Ishikawa (cell line): ENCODE data around the gene GBX1.

ENCODE experiments used
- CEBPB ChIP-seq: IDR thresholded peaks from 2 replicates; pipeline ENCODE4 v1.6.1; 2012
- CREB1 ChIP-seq: IDR thresholded peaks from 2 replicates; pipeline ENCODE4 v1.6.1; 2012; ENCODE audit warnings: low read depth
- EP300 ChIP-seq: IDR thresholded peaks from 2 replicates; pipeline ENCODE4 v1.6.1; 2012; ENCODE audit warnings: borderline replicate concordance
- MAX ChIP-seq: IDR thresholded peaks from 2 replicates; pipeline ENCODE4 v1.6.1; 2012
- NFIC ChIP-seq: IDR thresholded peaks from 2 replicates; pipeline ENCODE4 v1.6.1; 2012
- RAD21 ChIP-seq: IDR thresholded peaks from 2 replicates; pipeline ENCODE4 v1.6.1; 2012; ENCODE audit warnings: low read depth
- REST ChIP-seq: IDR thresholded peaks from 2 replicates; pipeline ENCODE4 v1.6.1; 2012; ENCODE audit warnings: low read depth, mild to moderate bottlenecking
- TAF1 ChIP-seq: IDR thresholded peaks from 2 replicates; pipeline ENCODE4 v1.6.1; 2012; ENCODE audit warnings: low read depth, mild to moderate bottlenecking
- TEAD4 ChIP-seq: IDR thresholded peaks from 2 replicates; pipeline ENCODE4 v1.6.1; 2012
- YY1 ChIP-seq: IDR thresholded peaks from 2 replicates; pipeline ENCODE4 v1.6.1; 2012; ENCODE audit warnings: low read depth
- ZBTB7A ChIP-seq: IDR thresholded peaks from 2 replicates; pipeline ENCODE4 v1.6.1; 2012; ENCODE audit warnings: low read depth

- TF ChIP-seq CEBPB (no peak), TAF1 (no peak), MAX (no peak), EP300 (no peak), RAD21 (no peak), TEAD4 (no peak), ZBTB7A (no peak), NFIC (no peak), CREB1 (no peak), REST (no peak), YY1 (no peak)
Observed at GRCh38 chr7:151141855-151142685, 25.4 kb downstream of the GBX1 start.
